Fibroblast of lung (primary cell): Measurements from ENCODE around the gene TAF8. TPM values are rescaled to one million over a fixed set of nuclear protein-coding genes. Genes with fewer than 3 reads are reported as not detected.

Experiments used
- DNase-seq, 2 donors: peaks; one replicate each; pipeline versions ENCODE4 v3.0.0 to v3.0.0-alpha.2; 2010; ENCODE audit warnings: low read depth in 2 of 2
- H2AFZ ChIP-seq: 2 replicates; pipeline ENCODE4 v1.5.1; 2012; ENCODE audit warnings: low read length, control low read depth, inconsistent platforms
- H3K27ac ChIP-seq: 2 replicates; pipeline ENCODE4 v1.5.1; 2011; ENCODE audit warnings: low read length, control low read depth; ENCODE audit not compliant: insufficient read depth
- H3K27me3 ChIP-seq: 2 replicates; pipeline ENCODE4 v1.5.1; 2011; ENCODE audit warnings: mild to moderate bottlenecking, low read length; ENCODE audit not compliant: control insufficient read depth, insufficient read depth
- H3K36me3 ChIP-seq: 2 replicates; pipeline ENCODE4 v1.5.1; 2011; ENCODE audit warnings: low read length; ENCODE audit not compliant: control insufficient read depth, insufficient read depth
- H3K4me1 ChIP-seq: 2 replicates; pipeline ENCODE4 v1.5.1; 2011; ENCODE audit warnings: low read length; ENCODE audit not compliant: control insufficient read depth, insufficient read depth; ENCODE audit errors: extremely low read depth
- H3K4me2 ChIP-seq: 2 replicates; pipeline ENCODE4 v1.5.1; 2011; ENCODE audit warnings: low read length, control low read depth; ENCODE audit not compliant: insufficient read depth; ENCODE audit errors: extremely low read depth
- H3K4me3 ChIP-seq, 4 experiments: fragments of 200-600 bp in 1 of 4; sonication (generic) in 1 of 4; replicated peaks in 1 of 4; 2 replicates each; pipeline ENCODE4 v1.5.1; 2011 to 2016; ENCODE audit warnings: low read length in 4 of 4, low read depth in 3 of 4, mild to moderate bottlenecking in 3 of 4, control low read depth in 2 of 4, inconsistent platforms in 1 of 4, mixed read lengths in 1 of 4; ENCODE audit not compliant: insufficient read depth in 1 of 4; ENCODE audit errors: control extremely low read depth in 1 of 4
- H3K79me2 ChIP-seq: 2 replicates; pipeline ENCODE4 v1.5.1; 2012; ENCODE audit warnings: mild to moderate bottlenecking, low read length, inconsistent platforms; ENCODE audit not compliant: control insufficient read depth, insufficient read depth
- H3K9ac ChIP-seq: 2 replicates; pipeline ENCODE4 v1.5.1; 2011; ENCODE audit warnings: mild to moderate bottlenecking, low read length, control low read depth; ENCODE audit not compliant: insufficient read depth
- H3K9me3 ChIP-seq: 2 replicates; pipeline ENCODE4 v1.5.1; 2012; ENCODE audit warnings: low read depth, low read length; ENCODE audit not compliant: control insufficient read depth, insufficient read depth
- H4K20me1 ChIP-seq: 2 replicates; pipeline ENCODE4 v1.5.1; 2011; ENCODE audit warnings: low read length; ENCODE audit not compliant: control insufficient read depth, insufficient read depth; ENCODE audit errors: extremely low read depth
- CTCF ChIP-seq, 2 donors: IDR thresholded peaks in 1 of 2; conservative IDR thresholded peaks in 1 of 2; 1 replicate in 1 of 2; 2 replicates in 1 of 2; pipeline ENCODE4 v1.5.1; 2011 to 2012; ENCODE audit warnings: low read length in 2 of 2, control low read depth in 1 of 2, inconsistent platforms in 1 of 2, low read depth in 1 of 2, mild to moderate bottlenecking in 1 of 2
- EZH2 ChIP-seq: IDR thresholded peaks from 2 replicates; pipeline ENCODE4 v1.5.1; 2012; ENCODE audit warnings: low read length, control low read depth, mild to moderate bottlenecking; ENCODE audit errors: missing control alignments
- polyA plus RNA-seq, 2 donors: library from polyadenylated mRNA; depleted of rRNA in 1 of 2; stranded (reverse) in 1 of 2; unstranded in 1 of 2; fragments of >200 nt; gene quantifications; 2 replicates each; pipeline ENCODE4 v1.2.1, GENCODE V29; 2011 to 2012; ENCODE audit warnings: missing spikeins in 1 of 2
- total RNA-seq: library from RNA; depleted of rRNA; stranded (reverse); fragments of >200 nt; gene quantifications from 2 replicates; pipeline ENCODE4 v1.2.1, GENCODE V29; 2014

TAF8 gene
- total and polyA plus RNA-seq, 2 donors (not counting 1 experiment from before 2014, with no cell fraction given): 13.9 to 14.0 TPM

GRCh38 chr6:42028234-42029061, 21.9 kb upstream of the TAF8 start:
- Histone ChIP-seq H4K20me1 (no peaks in the 10 kb centered on the region), H3K4me2 (no peak overlapping the region), H3K4me3 (no peak overlapping the region), H3K4me1 (no peaks in the 10 kb centered on the region), H3K79me2 (no peaks in the 10 kb centered on the region), H2AFZ (no peak overlapping the region), H3K27ac (no peak overlapping the region), H3K9ac (no peak overlapping the region), H3K36me3 (no peaks in the 10 kb centered on the region), H3K27me3 (no peaks in the 10 kb centered on the region), H3K9me3 (no peaks in the 10 kb centered on the region)
- peak; percentile 75 to 89 for DNase-seq
- TF ChIP-seq EZH2: no peak
- TF ChIP-seq CTCF (conservative IDR thresholded peaks at IDR 0.05 in 1 of 2, IDR thresholded peaks at IDR 0.05 in 1 of 2; ENCODE audit: low read depth in 1 of 2, low read length in 2 of 2): no peak

DNA sequence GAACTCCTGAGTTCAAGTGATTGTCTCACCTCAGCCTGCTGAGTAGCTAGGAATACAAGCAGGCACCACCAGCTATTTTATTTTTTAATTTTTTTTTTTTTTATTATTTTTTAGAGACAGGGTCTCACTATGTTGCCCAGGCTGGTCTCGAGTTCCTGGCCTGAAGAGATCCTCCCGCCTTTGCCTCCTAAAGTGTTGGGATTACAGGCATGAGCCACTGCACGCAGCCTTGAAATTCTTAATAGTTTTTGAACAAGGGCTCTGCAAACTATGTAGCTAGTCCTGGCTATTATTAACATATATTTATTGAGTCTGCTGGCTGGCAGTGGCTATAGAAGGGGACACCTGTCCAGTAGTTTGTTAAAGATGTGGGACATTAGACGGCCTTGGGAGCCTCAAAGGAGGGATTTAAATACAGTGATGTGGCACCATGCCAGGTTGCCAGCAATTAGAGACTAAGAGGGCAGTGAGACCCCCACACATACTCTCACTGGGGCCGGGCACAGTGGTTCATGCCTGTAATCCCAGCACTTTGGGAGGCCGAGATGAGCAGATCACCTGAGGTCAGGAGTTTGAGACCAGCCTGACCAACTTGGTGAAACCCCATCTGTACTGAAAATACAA, 21.1 kb upstream of the TAF8 start:
- no peak for DNase-seq
- H3K27me3 ChIP-seq: no peaks in the 10 kb centered on the region
- no peak overlapping the region for H3K4me2 ChIP-seq
- H3K36me3 ChIP-seq: no peaks in the 10 kb centered on the region
- no peak overlapping the region for H3K9ac ChIP-seq
- no peak overlapping the region for H2AFZ ChIP-seq
- no peaks in the 10 kb centered on the region for H3K79me2 ChIP-seq
- H4K20me1 ChIP-seq: no peaks in the 10 kb centered on the region
- no peak overlapping the region for H3K27ac ChIP-seq
- no peak overlapping the region for H3K4me3 ChIP-seq
- no peaks in the 10 kb centered on the region for H3K4me1 ChIP-seq
- no peak for TF ChIP-seq EZH2
- no peak for TF ChIP-seq CTCF (conservative IDR thresholded peaks at IDR 0.05 in 1 of 2, IDR thresholded peaks at IDR 0.05 in 1 of 2; ENCODE audit: low read depth in 1 of 2, low read length in 2 of 2)
- H3K9me3 ChIP-seq: no peaks in the 10 kb centered on the region

DNA sequence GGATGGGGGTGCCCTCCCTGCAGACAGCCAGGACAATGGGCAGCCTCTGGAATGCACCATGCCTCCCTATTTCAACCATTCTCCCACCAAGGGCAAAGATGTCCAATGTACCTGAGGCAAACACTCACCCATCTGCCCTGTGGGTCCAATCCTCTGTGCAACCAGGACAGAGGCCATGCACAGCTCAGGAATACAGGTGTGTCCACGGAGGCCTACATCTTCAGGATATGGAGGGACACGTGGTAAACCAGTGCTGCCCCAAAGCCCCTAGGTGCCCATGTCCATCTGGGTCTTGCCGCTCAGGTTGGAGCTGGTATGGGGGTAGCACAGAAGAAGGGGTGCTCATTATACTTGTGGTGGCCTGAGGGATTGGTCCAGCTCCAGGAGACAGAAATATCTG, 20.4 kb upstream of the TAF8 start:
- no peaks in the 10 kb centered on the region for H3K79me2 ChIP-seq
- no peaks in the 10 kb centered on the region for H3K36me3 ChIP-seq
- H3K4me3 ChIP-seq: no peak overlapping the region
- TF ChIP-seq CTCF (conservative IDR thresholded peaks at IDR 0.05 in 1 of 2, IDR thresholded peaks at IDR 0.05 in 1 of 2; ENCODE audit: low read depth in 1 of 2, low read length in 2 of 2) (no peak), EZH2 (no peak)
- H3K27ac ChIP-seq: no peak overlapping the region
- no peak overlapping the region for H3K9ac ChIP-seq
- no peaks in the 10 kb centered on the region for H3K27me3 ChIP-seq
- DNase-seq: no peak
- no peaks in the 10 kb centered on the region for H3K4me1 ChIP-seq
- no peaks in the 10 kb centered on the region for H3K9me3 ChIP-seq
- H2AFZ ChIP-seq: no peak overlapping the region
- no peak overlapping the region for H3K4me2 ChIP-seq
- H4K20me1 ChIP-seq: no peaks in the 10 kb centered on the region
